CD14-positive monocyte (primary cell): Measurements from ENCODE around the gene EML4. TPM values are rescaled to one million over a fixed set of nuclear protein-coding genes. Genes with fewer than 3 reads are reported as not detected.

Experiments used
- DNase-seq, 3 donors: peaks; one replicate each; pipeline ENCODE4 v3.0.0-alpha.2; 2011 to 2022
- H2AFZ ChIP-seq: 2 replicates; pipeline ENCODE4 v1.6.0; 2012; ENCODE audit warnings: mild to moderate bottlenecking, low read depth, low read length, inconsistent platforms; ENCODE audit not compliant: insufficient read depth, poor library complexity, severe bottlenecking
- H3K27ac ChIP-seq, 2 donors: 1 replicate in 1 of 2; 2 replicates in 1 of 2; pipeline ENCODE4 v1.5.1; 2012 to 2013; ENCODE audit warnings: low read length in 2 of 2, control low read depth in 1 of 2, inconsistent platforms in 1 of 2, low read depth in 1 of 2, mild to moderate bottlenecking in 1 of 2
- H3K27me3 ChIP-seq, 2 donors: one replicate each; pipeline versions ENCODE4 v1.6.0 to v1.6.1; 2011 to 2013; ENCODE audit warnings: low read length in 2 of 2; ENCODE audit not compliant: control insufficient read depth in 2 of 2, insufficient read depth in 2 of 2
- H3K36me3 ChIP-seq, 2 donors: replicated peaks in 1 of 2; 1 replicate in 1 of 2; 2 replicates in 1 of 2; pipeline versions ENCODE4 v1.5.1 to v1.6.1; 2012 to 2013; ENCODE audit warnings: low read length in 2 of 2, control low read depth in 1 of 2, inconsistent platforms in 1 of 2, mild to moderate bottlenecking in 1 of 2; ENCODE audit not compliant: insufficient read depth in 2 of 2, control insufficient read depth in 1 of 2
- H3K4me1 ChIP-seq, 2 donors: 1 replicate in 1 of 2; 2 replicates in 1 of 2; pipeline versions ENCODE4 v1.5.1 to v1.6.1; 2012 to 2013; ENCODE audit warnings: low read length in 2 of 2, control low read depth in 1 of 2, inconsistent platforms in 1 of 2, mild to moderate bottlenecking in 1 of 2, moderate library complexity in 1 of 2; ENCODE audit not compliant: insufficient read depth in 2 of 2, control insufficient read depth in 1 of 2
- H3K4me2 ChIP-seq: replicated peaks from 2 replicates; pipeline ENCODE3; 2012; ENCODE audit warnings: low read length, moderate library complexity, mild to moderate bottlenecking; ENCODE audit not compliant: poor library complexity, severe bottlenecking; ENCODE audit errors: extremely low read depth
- H3K4me3 ChIP-seq, 3 experiments: fragments of 200-600 bp in 1 of 3; sonication (generic) in 1 of 3; replicated peaks in 1 of 3; 1 replicate in 2 of 3; 2 replicates in 1 of 3; pipeline ENCODE4 v1.5.1; 2011 to 2013; ENCODE audit warnings: low read length in 3 of 3, mild to moderate bottlenecking in 3 of 3, control low read depth in 2 of 3, low read depth in 2 of 3, inconsistent platforms in 1 of 3, moderate library complexity in 1 of 3
- H3K79me2 ChIP-seq: 2 replicates; pipeline ENCODE4 v1.6.0; 2012; ENCODE audit warnings: mild to moderate bottlenecking, control low read depth, inconsistent platforms, low read length, moderate library complexity; ENCODE audit not compliant: insufficient read depth
- H3K9ac ChIP-seq: 2 replicates; pipeline ENCODE4 v1.6.0; 2017; ENCODE audit warnings: low read length, mild to moderate bottlenecking; ENCODE audit not compliant: insufficient read depth, poor library complexity, severe bottlenecking
- H3K9me3 ChIP-seq, 2 donors: replicated peaks in 1 of 2; 1 replicate in 1 of 2; 2 replicates in 1 of 2; pipeline versions ENCODE4 v1.5.1 to v1.6.1; 2012 to 2013; ENCODE audit warnings: low read length in 2 of 2, control low read depth in 1 of 2; ENCODE audit not compliant: control insufficient read depth in 1 of 2, insufficient read depth in 1 of 2
- H4K20me1 ChIP-seq: 2 replicates; pipeline ENCODE4 v1.6.0; 2012; ENCODE audit warnings: mild to moderate bottlenecking, low read length, control low read depth, moderate library complexity; ENCODE audit not compliant: insufficient read depth
- H3K27ac Mint-ChIP-seq, 7 donors: one replicate each; pipeline ENCODE4 v1.8.0; 2020; ENCODE audit warnings: mild to moderate bottlenecking in 7 of 7, mixed read lengths in 7 of 7, moderate library complexity in 6 of 7, inconsistent platforms in 2 of 7
- H3K27me3 Mint-ChIP-seq, 3 donors: one replicate each; pipeline ENCODE4 v1.8.0; 2021 to 2022; ENCODE audit warnings: low read depth in 3 of 3, mild to moderate bottlenecking in 3 of 3, mixed read lengths in 3 of 3, moderate library complexity in 3 of 3, inconsistent platforms in 1 of 3
- H3K36me3 Mint-ChIP-seq, 2 donors: one replicate each; pipeline ENCODE4 v1.8.0; 2020; ENCODE audit warnings: mixed read lengths in 2 of 2, inconsistent platforms in 1 of 2, mild to moderate bottlenecking in 1 of 2
- H3K4me1 Mint-ChIP-seq: one replicate; pipeline ENCODE4 v1.8.0; 2020; ENCODE audit warnings: mild to moderate bottlenecking, mixed read lengths
- H3K4me3 Mint-ChIP-seq, 2 donors: one replicate each; pipeline ENCODE4 v1.8.0; 2020; ENCODE audit warnings: mild to moderate bottlenecking in 2 of 2, mixed read lengths in 2 of 2, moderate library complexity in 1 of 2
- H3K9me3 Mint-ChIP-seq, 7 donors: one replicate each; pipeline ENCODE4 v1.8.0; 2020 to 2022; ENCODE audit warnings: mixed read lengths in 7 of 7, mild to moderate bottlenecking in 6 of 7, moderate library complexity in 6 of 7, inconsistent platforms in 2 of 7
- WGBS: methylation state at CpG from one replicate; pipeline ENCODE4 v1.1.5; 2013; ENCODE audit warnings: missing lambda C conversion rate; ENCODE audit not compliant: insufficient coverage; 5-methylcytosine and 5-hydroxymethylcytosine counted together
- intact Hi-C, 2 donors: fragments of 100-400 bp; cut with micrococcal nuclease; formaldehyde crosslinking; loops; one replicate each; pipeline versions ENCODE4 v1.15.0 to v1.15.1; 2023
- polyA plus RNA-seq, 3 donors: library from polyadenylated mRNA; depleted of rRNA in 1 of 3; unstranded in 2 of 3; stranded (reverse) in 1 of 3; fragments of 300-500 nt in 2 of 3; fragments of >200 nt in 1 of 3; fragmentation: Illumina TruSeq in 2 of 3; gene quantifications; 1 replicate in 2 of 3; 2 replicates in 1 of 3; pipeline ENCODE4 v1.2.3, GENCODE V29; 2012 to 2021
- TF ChIP-seq, protein P1 (sequence below): fragments of 200-600 bp; IDR thresholded peaks from one replicate; pipeline ENCODE4 v1.8.0; 2022; ENCODE audit warnings: antibody characterized with exemption, mild to moderate bottlenecking

The EML4 gene
- polyA plus RNA-seq, 3 donors = 11.5 to 24.3 (median 15.0) TPM

DNA sequence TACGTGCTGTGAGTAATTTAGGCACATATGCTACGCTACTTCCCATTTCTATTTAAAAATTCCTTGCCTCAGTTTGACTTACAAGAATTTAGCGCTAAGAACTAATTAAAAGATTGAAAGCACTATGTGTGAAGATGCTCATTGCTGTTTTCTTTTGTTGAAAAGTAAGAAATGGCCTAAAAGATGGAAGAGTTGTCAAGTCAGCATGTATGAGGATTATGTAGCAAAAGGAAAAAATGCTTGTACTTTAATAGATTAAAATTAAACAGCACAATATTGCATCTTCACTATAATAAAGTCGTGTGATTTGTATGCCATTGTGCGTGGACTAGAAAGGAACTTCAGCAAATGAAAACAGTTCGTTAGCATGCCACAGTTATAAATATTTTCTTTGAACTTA, 114.9 kb downstream of the EML4 start:
- Mint-ChIP-seq H3K4me3 (no peak overlapping the region), H3K9me3 (no peaks in the 10 kb centered on the region), H3K27ac (no peak overlapping the region), H3K36me3 (peaks cover 60 to 68% of the 10 kb centered on the region in 2 donors), H3K27me3 (peaks cover 0 to 1% (median 0%) of the 10 kb centered on the region in 3 donors), H3K4me1 (no peaks in the 10 kb centered on the region)
- Histone ChIP-seq H3K9me3 (no peaks in the 10 kb centered on the region), H3K27ac (no peak overlapping the region), H3K9ac (no peak overlapping the region), H3K27me3 (no peaks in the 10 kb centered on the region), H2AFZ (no peak overlapping the region), H3K4me2 (no peak overlapping the region), H3K4me1 (no peaks in the 10 kb centered on the region), H4K20me1 (no peaks in the 10 kb centered on the region), H3K4me3 (no peak overlapping the region), H3K36me3 (peaks cover 69 to 86% of the 10 kb centered on the region in 2 donors), H3K79me2 (no peaks in the 10 kb centered on the region)
- WGBS = no CpG with 5 or more reads among the region's 6 CpGs
- TF ChIP-seq, protein P1, sequence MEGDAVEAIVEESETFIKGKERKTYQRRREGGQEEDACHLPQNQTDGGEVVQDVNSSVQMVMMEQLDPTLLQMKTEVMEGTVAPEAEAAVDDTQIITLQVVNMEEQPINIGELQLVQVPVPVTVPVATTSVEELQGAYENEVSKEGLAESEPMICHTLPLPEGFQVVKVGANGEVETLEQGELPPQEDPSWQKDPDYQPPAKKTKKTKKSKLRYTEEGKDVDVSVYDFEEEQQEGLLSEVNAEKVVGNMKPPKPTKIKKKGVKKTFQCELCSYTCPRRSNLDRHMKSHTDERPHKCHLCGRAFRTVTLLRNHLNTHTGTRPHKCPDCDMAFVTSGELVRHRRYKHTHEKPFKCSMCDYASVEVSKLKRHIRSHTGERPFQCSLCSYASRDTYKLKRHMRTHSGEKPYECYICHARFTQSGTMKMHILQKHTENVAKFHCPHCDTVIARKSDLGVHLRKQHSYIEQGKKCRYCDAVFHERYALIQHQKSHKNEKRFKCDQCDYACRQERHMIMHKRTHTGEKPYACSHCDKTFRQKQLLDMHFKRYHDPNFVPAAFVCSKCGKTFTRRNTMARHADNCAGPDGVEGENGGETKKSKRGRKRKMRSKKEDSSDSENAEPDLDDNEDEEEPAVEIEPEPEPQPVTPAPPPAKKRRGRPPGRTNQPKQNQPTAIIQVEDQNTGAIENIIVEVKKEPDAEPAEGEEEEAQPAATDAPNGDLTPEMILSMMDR = no peak
- intact Hi-C loops = no loop called here
- no peak for DNase-seq

DNA sequence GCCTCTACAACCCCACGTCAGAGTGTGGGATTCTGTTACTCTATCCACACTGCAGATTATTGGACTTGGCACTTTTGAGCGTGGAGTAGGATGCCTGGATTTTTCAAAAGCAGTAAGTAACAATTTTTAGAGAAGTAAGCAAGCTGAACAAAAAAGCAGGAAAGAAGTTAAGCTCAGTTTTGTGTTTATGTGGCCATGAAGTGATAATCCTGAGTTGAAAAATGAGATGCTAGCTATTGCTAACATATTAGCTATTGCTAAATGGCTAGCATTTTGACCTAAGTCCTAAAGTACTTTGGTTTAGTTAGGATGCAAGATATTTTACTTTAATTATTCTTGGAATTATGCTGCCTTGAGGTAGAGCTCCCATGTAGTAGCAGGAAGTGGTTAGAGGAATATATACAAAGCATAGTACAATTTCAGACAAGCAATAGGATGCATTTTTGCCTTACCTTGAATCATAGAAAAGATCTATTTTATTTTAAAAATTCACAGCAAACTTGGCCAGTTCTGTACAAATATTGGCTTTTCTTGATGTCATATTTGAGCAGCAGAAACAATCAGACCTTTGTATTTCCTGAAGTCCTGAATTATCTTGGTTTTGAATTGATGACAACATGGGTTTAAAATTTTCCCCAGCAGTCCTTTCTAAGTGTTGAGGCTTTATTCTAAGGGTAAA, 117.3 kb downstream of the EML4 start:
- Histone ChIP-seq H3K27me3 (no peaks in the 10 kb centered on the region), H3K4me2 (no peak overlapping the region), H4K20me1 (no peaks in the 10 kb centered on the region), H3K4me1 (no peaks in the 10 kb centered on the region), H3K9me3 (no peaks in the 10 kb centered on the region), H3K9ac (no peak overlapping the region), H3K4me3 (no peak overlapping the region), H3K27ac (no peak overlapping the region), H3K79me2 (no peaks in the 10 kb centered on the region), H2AFZ (no peak overlapping the region), H3K36me3 (peaks cover 66 to 91% of the 10 kb centered on the region in 2 donors)
- Mint-ChIP-seq H3K27me3 (no peaks in the 10 kb centered on the region), H3K36me3 (peaks cover 60 to 74% of the 10 kb centered on the region in 2 donors), H3K9me3 (no peaks in the 10 kb centered on the region), H3K4me1 (no peaks in the 10 kb centered on the region), H3K27ac (no peak overlapping the region), H3K4me3 (no peak overlapping the region)
- TF ChIP-seq, protein P1 = no peak
- 100% methylated on average over 2 of the region's 2 CpGs for WGBS
- intact Hi-C loops = no loop called here
- no peak for DNase-seq
